H1 (cell line): ENCODE results near the gene MPRIP. TPM values are rescaled to one million over a fixed set of nuclear protein-coding genes. Genes with fewer than 3 reads are reported as not detected.

Experiments
- ASH2L ChIP-seq: fragments of 200-600, 300-600 bp; sonication (generic); IDR thresholded peaks from one replicate; pipeline ENCODE4 v1.7.1; 2017; ENCODE audit warnings: low read length
- CBX5 ChIP-seq: fragments of 300-800, 300-1000 bp; sonication (generic); IDR thresholded peaks from 2 replicates; pipeline ENCODE4 v1.7.1; 2016; ENCODE audit warnings: antibody characterized with exemption, low read length, low read depth
- CBX8 ChIP-seq: fragments of 300-800, 300-1000 bp; sonication (generic); IDR thresholded peaks from 2 replicates; pipeline ENCODE4 v1.7.1; 2016; ENCODE audit warnings: low read depth, low read length, borderline replicate concordance
- HDAC2 ChIP-seq, 2 experiments: fragments of 300-600 bp in 1 of 2; sonication (generic) in 1 of 2; IDR thresholded peaks; 2 replicates each; pipeline ENCODE4 v1.6.1; 2011 to 2012; ENCODE audit warnings: low read depth in 2 of 2, low read length in 2 of 2, mild to moderate bottlenecking in 2 of 2, moderate library complexity in 2 of 2, borderline replicate concordance in 1 of 2, inconsistent platforms in 1 of 2
- NRF1 ChIP-seq: IDR thresholded peaks from 2 replicates; pipeline ENCODE4 v1.6.1; 2011; ENCODE audit warnings: mild to moderate bottlenecking, low read depth, low read length, improper control_type of control experiment
- POU5F1 ChIP-seq: IDR thresholded peaks from 2 replicates; pipeline ENCODE4 v1.6.1; 2011; ENCODE audit warnings: low read depth, mild to moderate bottlenecking, low read length, moderate library complexity
- SUZ12 ChIP-seq: fragments of 200-600 bp; sonication (generic); IDR thresholded peaks from 2 replicates; pipeline ENCODE4 v1.6.1; 2012; ENCODE audit warnings: mild to moderate bottlenecking, inconsistent platforms, low read length, moderate library complexity, mixed read lengths
- polyA plus RNA-seq, 7 experiments: library from polyadenylated mRNA; depleted of rRNA in 3 of 7; stranded (reverse) in 5 of 7; unstranded in 2 of 7; fragments of >200 nt in 5 of 7; fragments of 200-250 nt in 2 of 7; gene quantifications; 1 replicate in 5 of 7; 2 replicates in 1 of 7; 4 replicates in 1 of 7; pipeline versions ENCODE4 v1.2.1 to v1.2.3, GENCODE V29; 2011 to 2013; ENCODE audit warnings: missing spikeins in 2 of 7, mixed read lengths in 2 of 7
- total RNA-seq: library from RNA; stranded (reverse); fragmentation: NEBNext Ultra II Directional; extraction: Animal tissue kit (Norgen Biotek cat#: 25700); gene quantifications from 2 replicates; pipeline ENCODE4 v1.2.1, GENCODE V29; 2021
- TF ChIP-seq, protein P1 (sequence below): fragments of 300-600 bp; sonication (generic); IDR thresholded peaks from 2 replicates; pipeline ENCODE4 v1.7.1; 2012; ENCODE audit warnings: low read length, moderate library complexity, mild to moderate bottlenecking, inconsistent platforms; ENCODE audit not compliant: insufficient replicate concordance

MPRIP gene
- total and polyA plus RNA-seq, 2 of the 8 experiments (the other 6 are each of a cell fraction or from before 2014, with no cell fraction given): 48.6 to 146 TPM

DNA sequence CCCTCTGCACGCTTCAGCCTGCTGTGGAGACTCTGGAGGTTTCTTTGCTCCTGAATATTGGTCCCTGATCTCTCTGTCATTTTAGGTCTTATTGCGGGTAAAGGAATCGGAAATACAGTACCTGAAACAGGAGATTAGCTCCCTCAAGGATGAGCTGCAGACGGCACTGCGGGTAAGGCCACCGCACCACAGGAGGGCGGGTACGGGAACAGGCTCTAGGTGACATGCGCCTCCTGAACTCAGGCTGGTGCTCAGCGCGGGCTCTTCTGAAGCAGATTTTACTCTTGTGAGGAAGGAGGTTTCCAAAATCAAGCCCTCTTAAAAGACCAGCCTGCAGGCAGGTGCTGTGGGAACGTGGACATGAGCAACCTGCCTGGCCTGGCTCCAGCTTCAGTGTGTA is 134.1 kb downstream of the MPRIP start (continued):
- TF ChIP-seq, protein P1, sequence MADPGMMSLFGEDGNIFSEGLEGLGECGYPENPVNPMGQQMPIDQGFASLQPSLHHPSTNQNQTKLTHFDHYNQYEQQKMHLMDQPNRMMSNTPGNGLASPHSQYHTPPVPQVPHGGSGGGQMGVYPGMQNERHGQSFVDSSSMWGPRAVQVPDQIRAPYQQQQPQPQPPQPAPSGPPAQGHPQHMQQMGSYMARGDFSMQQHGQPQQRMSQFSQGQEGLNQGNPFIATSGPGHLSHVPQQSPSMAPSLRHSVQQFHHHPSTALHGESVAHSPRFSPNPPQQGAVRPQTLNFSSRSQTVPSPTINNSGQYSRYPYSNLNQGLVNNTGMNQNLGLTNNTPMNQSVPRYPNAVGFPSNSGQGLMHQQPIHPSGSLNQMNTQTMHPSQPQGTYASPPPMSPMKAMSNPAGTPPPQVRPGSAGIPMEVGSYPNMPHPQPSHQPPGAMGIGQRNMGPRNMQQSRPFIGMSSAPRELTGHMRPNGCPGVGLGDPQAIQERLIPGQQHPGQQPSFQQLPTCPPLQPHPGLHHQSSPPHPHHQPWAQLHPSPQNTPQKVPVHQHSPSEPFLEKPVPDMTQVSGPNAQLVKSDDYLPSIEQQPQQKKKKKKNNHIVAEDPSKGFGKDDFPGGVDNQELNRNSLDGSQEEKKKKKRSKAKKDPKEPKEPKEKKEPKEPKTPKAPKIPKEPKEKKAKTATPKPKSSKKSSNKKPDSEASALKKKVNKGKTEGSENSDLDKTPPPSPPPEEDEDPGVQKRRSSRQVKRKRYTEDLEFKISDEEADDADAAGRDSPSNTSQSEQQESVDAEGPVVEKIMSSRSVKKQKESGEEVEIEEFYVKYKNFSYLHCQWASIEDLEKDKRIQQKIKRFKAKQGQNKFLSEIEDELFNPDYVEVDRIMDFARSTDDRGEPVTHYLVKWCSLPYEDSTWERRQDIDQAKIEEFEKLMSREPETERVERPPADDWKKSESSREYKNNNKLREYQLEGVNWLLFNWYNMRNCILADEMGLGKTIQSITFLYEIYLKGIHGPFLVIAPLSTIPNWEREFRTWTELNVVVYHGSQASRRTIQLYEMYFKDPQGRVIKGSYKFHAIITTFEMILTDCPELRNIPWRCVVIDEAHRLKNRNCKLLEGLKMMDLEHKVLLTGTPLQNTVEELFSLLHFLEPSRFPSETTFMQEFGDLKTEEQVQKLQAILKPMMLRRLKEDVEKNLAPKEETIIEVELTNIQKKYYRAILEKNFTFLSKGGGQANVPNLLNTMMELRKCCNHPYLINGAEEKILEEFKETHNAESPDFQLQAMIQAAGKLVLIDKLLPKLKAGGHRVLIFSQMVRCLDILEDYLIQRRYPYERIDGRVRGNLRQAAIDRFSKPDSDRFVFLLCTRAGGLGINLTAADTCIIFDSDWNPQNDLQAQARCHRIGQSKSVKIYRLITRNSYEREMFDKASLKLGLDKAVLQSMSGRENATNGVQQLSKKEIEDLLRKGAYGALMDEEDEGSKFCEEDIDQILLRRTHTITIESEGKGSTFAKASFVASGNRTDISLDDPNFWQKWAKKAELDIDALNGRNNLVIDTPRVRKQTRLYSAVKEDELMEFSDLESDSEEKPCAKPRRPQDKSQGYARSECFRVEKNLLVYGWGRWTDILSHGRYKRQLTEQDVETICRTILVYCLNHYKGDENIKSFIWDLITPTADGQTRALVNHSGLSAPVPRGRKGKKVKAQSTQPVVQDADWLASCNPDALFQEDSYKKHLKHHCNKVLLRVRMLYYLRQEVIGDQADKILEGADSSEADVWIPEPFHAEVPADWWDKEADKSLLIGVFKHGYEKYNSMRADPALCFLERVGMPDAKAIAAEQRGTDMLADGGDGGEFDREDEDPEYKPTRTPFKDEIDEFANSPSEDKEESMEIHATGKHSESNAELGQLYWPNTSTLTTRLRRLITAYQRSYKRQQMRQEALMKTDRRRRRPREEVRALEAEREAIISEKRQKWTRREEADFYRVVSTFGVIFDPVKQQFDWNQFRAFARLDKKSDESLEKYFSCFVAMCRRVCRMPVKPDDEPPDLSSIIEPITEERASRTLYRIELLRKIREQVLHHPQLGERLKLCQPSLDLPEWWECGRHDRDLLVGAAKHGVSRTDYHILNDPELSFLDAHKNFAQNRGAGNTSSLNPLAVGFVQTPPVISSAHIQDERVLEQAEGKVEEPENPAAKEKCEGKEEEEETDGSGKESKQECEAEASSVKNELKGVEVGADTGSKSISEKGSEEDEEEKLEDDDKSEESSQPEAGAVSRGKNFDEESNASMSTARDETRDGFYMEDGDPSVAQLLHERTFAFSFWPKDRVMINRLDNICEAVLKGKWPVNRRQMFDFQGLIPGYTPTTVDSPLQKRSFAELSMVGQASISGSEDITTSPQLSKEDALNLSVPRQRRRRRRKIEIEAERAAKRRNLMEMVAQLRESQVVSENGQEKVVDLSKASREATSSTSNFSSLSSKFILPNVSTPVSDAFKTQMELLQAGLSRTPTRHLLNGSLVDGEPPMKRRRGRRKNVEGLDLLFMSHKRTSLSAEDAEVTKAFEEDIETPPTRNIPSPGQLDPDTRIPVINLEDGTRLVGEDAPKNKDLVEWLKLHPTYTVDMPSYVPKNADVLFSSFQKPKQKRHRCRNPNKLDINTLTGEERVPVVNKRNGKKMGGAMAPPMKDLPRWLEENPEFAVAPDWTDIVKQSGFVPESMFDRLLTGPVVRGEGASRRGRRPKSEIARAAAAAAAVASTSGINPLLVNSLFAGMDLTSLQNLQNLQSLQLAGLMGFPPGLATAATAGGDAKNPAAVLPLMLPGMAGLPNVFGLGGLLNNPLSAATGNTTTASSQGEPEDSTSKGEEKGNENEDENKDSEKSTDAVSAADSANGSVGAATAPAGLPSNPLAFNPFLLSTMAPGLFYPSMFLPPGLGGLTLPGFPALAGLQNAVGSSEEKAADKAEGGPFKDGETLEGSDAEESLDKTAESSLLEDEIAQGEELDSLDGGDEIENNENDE: no peak
- TF ChIP-seq SUZ12 (no peak), CBX8 (no peak), NRF1 (no peak), ASH2L (no peak), POU5F1 (no peak), HDAC2 (IDR thresholded peaks at IDR 0.05; ENCODE audit: borderline replicate concordance in 1 of 2, low read depth in 2 of 2, low read length in 2 of 2) (no peak), CBX5 (no peak)
